ENCODE data around the gene APEH.

Gene APEH

GRCh38 chr3:49721596-49721895 is 47.4 kb downstream of the APEH start:
- no peak for DNase-seq (ENCODE audit: low read depth)
- no peak for TF ChIP-seq CTCF (IDR thresholded peaks at IDR 0.05; ENCODE audit: insufficient read depth, low read depth, low read length, missing control alignments)
- no peak overlapping the region for H3K4me3 ChIP-seq (ENCODE audit: low read depth, low read length)

- peak overlapping the region; percentile 87 for H3K4me3 ChIP-seq (ENCODE audit: low read depth, low read length)
- no peak for TF ChIP-seq CTCF (IDR thresholded peaks at IDR 0.05; ENCODE audit: insufficient read depth, low read depth, low read length, missing control alignments)
- DNase-seq (ENCODE audit: low read depth) = no peak
Observed at GRCh38 chr3:49721896-49722781, 48.0 kb downstream of the APEH start.

GRCh38 chr3:49722896-49723295 is 48.7 kb downstream of the APEH start:
- peak overlapping the region; percentile 87 for H3K4me3 ChIP-seq (ENCODE audit: low read depth, low read length)
- no peak for TF ChIP-seq CTCF (IDR thresholded peaks at IDR 0.05; ENCODE audit: insufficient read depth, low read depth, low read length, missing control alignments)
- no peak for DNase-seq (ENCODE audit: low read depth)

GRCh38 chr3:49723296-49723627 is 49.1 kb downstream of the APEH start:
- H3K4me3 ChIP-seq (ENCODE audit: low read depth, low read length) = peak overlapping the region; percentile 87
- no peak for TF ChIP-seq CTCF (IDR thresholded peaks at IDR 0.05; ENCODE audit: insufficient read depth, low read depth, low read length, missing control alignments)
- DNase-seq (ENCODE audit: low read depth) = peak; percentile 83

GRCh38 chr3:49723628-49724551 is 49.7 kb downstream of the APEH start, which contains the start of gene GMPPB:
Gene GMPPB, minus strand, starts transcription at chr3:49723951. Its CDS starts 225 bp downstream, at chr3:49723726.
- no peak for TF ChIP-seq CTCF (IDR thresholded peaks at IDR 0.05; ENCODE audit: insufficient read depth, low read depth, low read length, missing control alignments)
- H3K4me3 ChIP-seq (ENCODE audit: low read depth, low read length) = peak within 1 kb of the TSS; percentile 87
- DNase-seq (ENCODE audit: low read depth) = peak; percentile 99

- H3K4me3 ChIP-seq (ENCODE audit: low read depth, low read length) = peak overlapping the region; percentile 85
- TF ChIP-seq CTCF (IDR thresholded peaks at IDR 0.05; ENCODE audit: insufficient read depth, low read depth, low read length, missing control alignments) = no peak
- DNase-seq (ENCODE audit: low read depth) = peak; percentile 59
Observed at GRCh38 chr3:49724586-49724985, 50.4 kb downstream of the APEH start.
